DMS114 treated with DMSO at 0.1 percent for 48 hours (cell line): ENCODE data around the gene VTI1A.
"Not testable (repeated sequence)": the region's sequence is repeated elsewhere in the genome, so short reads cannot be mapped to it uniquely, and the experiment has no call there.

Experiments used
- DNase-seq: peaks from one replicate; lab custom pipeline; 2025; ENCODE audit not compliant: unreplicated experiment; lab: John Stamatoyannopoulos, UW

The VTI1A gene

GRCh38 chr10:112454910-112455779, 8.1 kb downstream of the VTI1A start:
- no peak for DNase-seq

GRCh38 chr10:112456533-112456932, 9.5 kb downstream of the VTI1A start:
- no peak for DNase-seq

GRCh38 chr10:112460366-112460765, 13.4 kb downstream of the VTI1A start:
- no peak for DNase-seq

- no peak for DNase-seq
Measured at GRCh38 chr10:112461029-112461887, 14.2 kb downstream of the VTI1A start.

- not testable (repeated sequence) for DNase-seq
Measured at GRCh38 chr10:112464074-112464473, 17.1 kb downstream of the VTI1A start.

- no peak for DNase-seq
Measured at GRCh38 chr10:112465299-112465883, 18.4 kb downstream of the VTI1A start.

GRCh38 chr10:112466802-112467201, 19.8 kb downstream of the VTI1A start:
- DNase-seq, result no peak

GRCh38 chr10:112467541-112468075, 20.6 kb downstream of the VTI1A start:
- DNase-seq, result no peak

GRCh38 chr10:112471878-112472487, 25.0 kb downstream of the VTI1A start:
- peak; percentile 84 for DNase-seq

GRCh38 chr10:112475575-112476218, 28.7 kb downstream of the VTI1A start:
- no peak for DNase-seq

- DNase-seq, result no peak
Measured at GRCh38 chr10:112481602-112482001, 34.6 kb downstream of the VTI1A start.

GRCh38 chr10:112484399-112484798, 37.4 kb downstream of the VTI1A start:
- DNase-seq, result no peak

- DNase-seq, result no peak
Measured at GRCh38 chr10:112487964-112488363, 40.9 kb downstream of the VTI1A start.

GRCh38 chr10:112490545-112490944, 43.5 kb downstream of the VTI1A start:
- no peak for DNase-seq

GRCh38 chr10:112491144-112491543, 44.1 kb downstream of the VTI1A start:
- DNase-seq, result no peak

GRCh38 chr10:112492736-112493135, 45.7 kb downstream of the VTI1A start:
- DNase-seq, result no peak

GRCh38 chr10:112497347-112497950, 50.4 kb downstream of the VTI1A start:
- DNase-seq, result no peak

GRCh38 chr10:112498806-112499205, 51.8 kb downstream of the VTI1A start:
- DNase-seq, result no peak

GRCh38 chr10:112499985-112500384, 53.0 kb downstream of the VTI1A start:
- DNase-seq, result not testable (repeated sequence)

- no peak for DNase-seq
Measured at GRCh38 chr10:112502536-112502935, 55.5 kb downstream of the VTI1A start.
